B cell (primary cell): ENCODE data around the gene EXOC4.
"Not testable (repeated sequence)": the region's sequence is repeated elsewhere in the genome, so short reads cannot be mapped to it uniquely, and the experiment has no call there.

ENCODE experiments used
- EZH2 ChIP-seq: IDR thresholded peaks from 2 replicates; pipeline ENCODE4 v1.6.1; 2012; ENCODE audit warnings: borderline replicate concordance, low read depth, mild to moderate bottlenecking, moderate library complexity, low read length; ENCODE audit not compliant: insufficient read depth, poor library complexity, severe bottlenecking
- TF ChIP-seq, protein P1 (sequence below): fragments of 200-600 bp; IDR thresholded peaks from one replicate; pipeline ENCODE4 v1.8.0; 2022; ENCODE audit warnings: antibody characterized with exemption, mild to moderate bottlenecking

DNA sequence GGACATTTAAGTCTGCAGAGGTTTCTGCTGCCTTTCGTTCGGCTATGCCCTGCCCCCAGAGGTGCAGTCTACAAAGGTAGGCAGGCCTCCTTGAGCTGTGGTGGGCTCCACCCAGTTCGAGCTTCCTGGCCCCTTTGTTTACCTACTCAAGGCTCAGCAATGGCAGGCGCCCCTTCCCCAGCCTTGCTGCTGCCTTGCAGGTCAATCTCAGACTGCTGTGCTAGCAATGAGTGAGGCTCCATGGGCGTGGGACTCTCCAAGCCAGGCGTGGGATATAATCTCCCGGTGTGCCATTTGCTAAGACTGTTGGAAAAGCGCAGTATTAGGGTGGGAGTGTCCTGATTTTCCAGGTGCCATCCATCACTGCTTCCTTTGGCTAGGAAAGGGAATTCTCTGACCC, 73.9 kb downstream of the EXOC4 start:
- TF ChIP-seq, protein P1, sequence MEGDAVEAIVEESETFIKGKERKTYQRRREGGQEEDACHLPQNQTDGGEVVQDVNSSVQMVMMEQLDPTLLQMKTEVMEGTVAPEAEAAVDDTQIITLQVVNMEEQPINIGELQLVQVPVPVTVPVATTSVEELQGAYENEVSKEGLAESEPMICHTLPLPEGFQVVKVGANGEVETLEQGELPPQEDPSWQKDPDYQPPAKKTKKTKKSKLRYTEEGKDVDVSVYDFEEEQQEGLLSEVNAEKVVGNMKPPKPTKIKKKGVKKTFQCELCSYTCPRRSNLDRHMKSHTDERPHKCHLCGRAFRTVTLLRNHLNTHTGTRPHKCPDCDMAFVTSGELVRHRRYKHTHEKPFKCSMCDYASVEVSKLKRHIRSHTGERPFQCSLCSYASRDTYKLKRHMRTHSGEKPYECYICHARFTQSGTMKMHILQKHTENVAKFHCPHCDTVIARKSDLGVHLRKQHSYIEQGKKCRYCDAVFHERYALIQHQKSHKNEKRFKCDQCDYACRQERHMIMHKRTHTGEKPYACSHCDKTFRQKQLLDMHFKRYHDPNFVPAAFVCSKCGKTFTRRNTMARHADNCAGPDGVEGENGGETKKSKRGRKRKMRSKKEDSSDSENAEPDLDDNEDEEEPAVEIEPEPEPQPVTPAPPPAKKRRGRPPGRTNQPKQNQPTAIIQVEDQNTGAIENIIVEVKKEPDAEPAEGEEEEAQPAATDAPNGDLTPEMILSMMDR = not testable (repeated sequence)
- not testable (repeated sequence) for TF ChIP-seq EZH2
